Prostate gland (tissue), 2 donors: Measurements from ENCODE around the gene RNF19B.

Source experiments
- POLR2A ChIP-seq: fragments of 450-650 bp; IDR thresholded peaks from one replicate; pipeline ENCODE4 v1.6.1; 2016; ENCODE audit warnings: antibody characterized with exemption, mild to moderate bottlenecking
- TF ChIP-seq, protein P1 (sequence below), 4 experiments: fragments of 200-600 bp in 2 of 4; fragments of 450-650 bp in 2 of 4; sonication (generic) in 2 of 4; IDR thresholded peaks; 1 replicate in 3 of 4; 2 replicates in 1 of 4; pipeline ENCODE4 v1.5.1; 2016 to 2019; ENCODE audit warnings: antibody characterized with exemption in 4 of 4, mild to moderate bottlenecking in 2 of 4, moderate library complexity in 2 of 4

DNA sequence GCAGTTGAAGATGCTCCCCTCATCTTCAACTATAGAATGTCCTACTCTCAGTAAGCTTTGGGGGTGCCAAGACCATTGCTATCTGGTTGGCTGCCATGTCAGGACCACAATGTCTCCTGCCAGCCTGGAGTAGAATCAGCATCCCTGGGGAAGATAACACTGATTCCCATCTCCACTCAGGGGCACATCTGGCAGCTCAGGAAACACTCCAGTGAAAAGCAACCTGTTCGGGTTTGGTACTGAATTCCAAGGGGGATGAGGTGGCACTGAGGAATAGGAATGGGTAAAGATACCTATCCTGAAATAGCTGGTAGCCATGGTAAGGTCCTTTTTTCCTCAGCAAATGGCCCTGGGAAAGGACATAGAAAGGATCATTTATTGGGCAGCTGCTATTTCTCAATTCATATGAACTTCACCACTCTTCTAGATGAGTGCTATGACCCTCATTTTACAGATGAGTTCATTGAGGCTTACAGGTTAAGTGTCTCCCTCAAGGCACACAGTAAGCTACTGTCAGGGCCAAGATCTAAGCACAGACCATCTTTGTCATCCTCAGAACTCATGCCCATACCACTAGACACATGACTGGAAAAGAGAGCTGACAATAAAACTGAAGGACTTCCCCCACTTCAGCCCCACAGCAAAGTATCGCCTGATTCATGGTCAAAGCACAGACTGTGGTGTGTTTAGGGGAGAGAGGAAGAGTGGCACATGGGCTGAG is 40.7 kb upstream of the RNF19B start:
- TF ChIP-seq, protein P1, sequence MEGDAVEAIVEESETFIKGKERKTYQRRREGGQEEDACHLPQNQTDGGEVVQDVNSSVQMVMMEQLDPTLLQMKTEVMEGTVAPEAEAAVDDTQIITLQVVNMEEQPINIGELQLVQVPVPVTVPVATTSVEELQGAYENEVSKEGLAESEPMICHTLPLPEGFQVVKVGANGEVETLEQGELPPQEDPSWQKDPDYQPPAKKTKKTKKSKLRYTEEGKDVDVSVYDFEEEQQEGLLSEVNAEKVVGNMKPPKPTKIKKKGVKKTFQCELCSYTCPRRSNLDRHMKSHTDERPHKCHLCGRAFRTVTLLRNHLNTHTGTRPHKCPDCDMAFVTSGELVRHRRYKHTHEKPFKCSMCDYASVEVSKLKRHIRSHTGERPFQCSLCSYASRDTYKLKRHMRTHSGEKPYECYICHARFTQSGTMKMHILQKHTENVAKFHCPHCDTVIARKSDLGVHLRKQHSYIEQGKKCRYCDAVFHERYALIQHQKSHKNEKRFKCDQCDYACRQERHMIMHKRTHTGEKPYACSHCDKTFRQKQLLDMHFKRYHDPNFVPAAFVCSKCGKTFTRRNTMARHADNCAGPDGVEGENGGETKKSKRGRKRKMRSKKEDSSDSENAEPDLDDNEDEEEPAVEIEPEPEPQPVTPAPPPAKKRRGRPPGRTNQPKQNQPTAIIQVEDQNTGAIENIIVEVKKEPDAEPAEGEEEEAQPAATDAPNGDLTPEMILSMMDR (IDR thresholded peaks at IDR 0.05): no peak
- TF ChIP-seq POLR2A: no peak
